HepG2 (cell line): ENCODE results near the gene MAN2A2. TPM values are rescaled to one million over a fixed set of nuclear protein-coding genes. Genes with fewer than 3 reads are reported as not detected.

Source experiments
- ATAC-seq: fragments of 200-7000 bp; cut with Tn5 transposase; 3 replicates; pipeline ENCODE4 v1.9.1; 2020; ENCODE audit warnings: mild to moderate bottlenecking, moderate library complexity
- BruUV-seq: library from RNA; stranded (reverse); fragments of 400-500 nt; replicated peaks from 2 replicates; lab custom pipeline; 2021; lab: Mats Ljungman, UMichigan
- CTCF ChIA-PET: fragments of 300-600 bp; formaldehyde crosslinking; extraction: SDS; loops from one replicate; lab custom pipeline; 2021; ENCODE audit warnings: low total read pairs, inconsistent platforms, low intra/inter-chr PET ratio; lab: Yijun Ruan, JAX
- POLR2A ChIA-PET: fragments of 350-600 bp; sonication (Branson Sonifier 250); formaldehyde crosslinking; loops from one replicate; lab custom pipeline; 2020; ENCODE audit warnings: antibody characterized with exemption, inconsistent platforms; lab: Yijun Ruan, JAX
- DNase-seq: peaks from one replicate; pipeline ENCODE4 v3.0.0-alpha.2; 2015; ENCODE audit warnings: low spot score
- FAIRE-seq: peaks from 3 replicates; lab custom pipeline; 2011; peaks lifted over from hg19 to GRCh38; lab: Jason Lieb, UNC
- H2AFZ ChIP-seq: one replicate; pipeline ENCODE4 v1.6.1; 2011; ENCODE audit warnings: low read length, inconsistent platforms
- H3K27ac ChIP-seq: fragments of 300-600 bp; 3 replicates; pipeline ENCODE4 v1.8.0; 2011; ENCODE audit warnings: mixed run types, mild to moderate bottlenecking, mixed read lengths, low read length, inconsistent platforms; ENCODE audit not compliant: insufficient read depth; ENCODE audit errors: extremely low read length
- H3K27me3 ChIP-seq, 2 experiments: fragments of 200-600 bp in 1 of 2; 2 replicates in 1 of 2; 3 replicates in 1 of 2; pipeline versions ENCODE4 v1.6.0 to v1.8.0; 2011; ENCODE audit warnings: low read length in 2 of 2, mild to moderate bottlenecking in 2 of 2, moderate library complexity in 2 of 2, inconsistent platforms in 1 of 2; ENCODE audit not compliant: insufficient read depth in 2 of 2, control insufficient read depth in 1 of 2
- H3K36me3 ChIP-seq, 2 experiments: fragments of 200-600 bp in 1 of 2; replicated peaks in 1 of 2; 2 replicates in 1 of 2; 3 replicates in 1 of 2; pipeline versions ENCODE4 v1.5.1 to v1.8.0; 2011; ENCODE audit warnings: low read length in 2 of 2, inconsistent platforms in 1 of 2; ENCODE audit not compliant: insufficient read depth in 2 of 2, control insufficient read depth in 1 of 2
- H3K4me1 ChIP-seq: 2 replicates; pipeline ENCODE4 v1.5.1; 2012; ENCODE audit warnings: low read length, inconsistent platforms; ENCODE audit not compliant: insufficient read depth
- H3K4me2 ChIP-seq: 2 replicates; pipeline ENCODE4 v1.6.0; 2011; ENCODE audit warnings: low read depth, low read length, inconsistent platforms
- H3K4me3 ChIP-seq, 3 experiments: fragments of 200-600 bp in 1 of 3; sonication (generic), shearing (Covaris generic) in 1 of 3; replicated peaks in 1 of 3; 2 replicates each; pipeline ENCODE4 v1.5.1; 2011 to 2016; ENCODE audit warnings: low read length in 3 of 3, inconsistent platforms in 2 of 3, low read depth in 2 of 3, mild to moderate bottlenecking in 2 of 3, control low read depth in 1 of 3, mixed read lengths in 1 of 3; ENCODE audit not compliant: insufficient read depth in 1 of 3
- H3K79me2 ChIP-seq: one replicate; pipeline ENCODE4 v1.6.1; 2011; ENCODE audit warnings: low read length, inconsistent platforms; ENCODE audit not compliant: insufficient read depth
- H3K9ac ChIP-seq: 2 replicates; pipeline ENCODE4 v1.6.0; 2011; ENCODE audit warnings: mild to moderate bottlenecking, low read depth, low read length, inconsistent platforms; ENCODE audit not compliant: insufficient read depth
- H3K9me3 ChIP-seq: 2 replicates; pipeline ENCODE4 v1.5.1; 2012; ENCODE audit warnings: mild to moderate bottlenecking, low read length
- H4K20me1 ChIP-seq: 2 replicates; pipeline ENCODE4 v1.6.0; 2011; ENCODE audit warnings: inconsistent platforms, mild to moderate bottlenecking, low read length, moderate library complexity; ENCODE audit not compliant: insufficient read depth
- BCL6 ChIP-seq: IDR thresholded peaks from 2 replicates; pipeline ENCODE4 v1.6.1; 2016; ENCODE audit warnings: missing genetic modification reagents, missing compliant biosample characterization
- CENPT ChIP-seq: sonication (generic); formaldehyde crosslinking; IDR thresholded peaks from 2 replicates; pipeline ENCODE4 v1.8.0; 2022; ENCODE audit warnings: low read depth, mild to moderate bottlenecking, moderate library complexity, missing genetic modification reagents
- ELF3 ChIP-seq: IDR thresholded peaks from 2 replicates; pipeline ENCODE4 v1.6.1; 2016; ENCODE audit warnings: missing genetic modification reagents, missing compliant biosample characterization
- HIVEP1 ChIP-seq: sonication (generic); formaldehyde crosslinking; IDR thresholded peaks from 2 replicates; pipeline ENCODE4 v1.4.0; 2020; ENCODE audit warnings: mild to moderate bottlenecking, missing genetic modification reagents
- MAFK ChIP-seq, 2 experiments: IDR thresholded peaks in 1 of 2; conservative IDR thresholded peaks in 1 of 2; 2 replicates each; pipeline ENCODE4 v1.6.1; 2011; ENCODE audit warnings: improper control_type of control experiment in 2 of 2, low read length in 2 of 2
- MXD4 ChIP-seq: IDR thresholded peaks from 2 replicates; pipeline ENCODE4 v1.6.1; 2016; ENCODE audit warnings: mild to moderate bottlenecking, missing biosample characterization, missing genetic modification reagents
- NCOA1 ChIP-seq: sonication (generic); formaldehyde crosslinking; IDR thresholded peaks from 2 replicates; pipeline ENCODE4 v1.9.0; 2021; ENCODE audit warnings: missing genetic modification reagents
- NFYC ChIP-seq: IDR thresholded peaks from 2 replicates; pipeline ENCODE4 v1.6.1; 2016; ENCODE audit warnings: missing genetic modification reagents, missing compliant biosample characterization
- PCBP1 ChIP-seq: fragments of 200-400 bp; formaldehyde crosslinking; IDR thresholded peaks from 2 replicates; pipeline ENCODE4 v1.6.1; 2017; ENCODE audit warnings: mild to moderate bottlenecking, low read depth, low read length, borderline replicate concordance
- POLR2G ChIP-seq: fragments of 200-400 bp; formaldehyde crosslinking; IDR thresholded peaks from 2 replicates; pipeline ENCODE4 v1.6.1; 2018; ENCODE audit warnings: mild to moderate bottlenecking, low read depth, low read length, moderate library complexity
- SAP130 ChIP-seq: IDR thresholded peaks from 2 replicates; pipeline ENCODE4 v1.6.1; 2016; ENCODE audit warnings: low read depth
- ZFP36L2 ChIP-seq: sonication (generic); formaldehyde crosslinking; IDR thresholded peaks from 2 replicates; pipeline ENCODE4 v1.4.0; 2020; ENCODE audit warnings: missing genetic modification reagents
- ZNF205 ChIP-seq: IDR thresholded peaks from 2 replicates; pipeline ENCODE4 v1.6.1; 2018; ENCODE audit warnings: missing biosample characterization, missing genetic modification reagents
- ZNF326 ChIP-seq: sonication (generic); formaldehyde crosslinking; IDR thresholded peaks from 2 replicates; pipeline ENCODE4 v1.4.0; 2020; ENCODE audit warnings: missing genetic modification reagents, borderline replicate concordance
- ZSCAN21 ChIP-seq: sonication (generic); formaldehyde crosslinking; IDR thresholded peaks from 2 replicates; pipeline ENCODE4 v1.8.0; 2022; ENCODE audit warnings: mild to moderate bottlenecking, missing genetic modification reagents, moderate library complexity, borderline replicate concordance
- WGBS: methylation state at CpG from one replicate; pipeline ENCODE4 v1.1.6; 2017; ENCODE audit warnings: low lambda C conversion rate; 5-methylcytosine and 5-hydroxymethylcytosine counted together
- in situ Hi-C: cut with HindIII; loops from 2 replicates; pipeline ENCODE4 v1.10.0; 2017; ENCODE audit warnings: low pct_unique_long_range_greater_than_20kb; ENCODE audit not compliant: extremely low pct_ligation_motif_present
- intact Hi-C: fragments of 100-400 bp; cut with micrococcal nuclease; formaldehyde crosslinking; loops from one replicate; pipeline ENCODE4 v1.10.0; 2022; ENCODE audit not compliant: unreplicated experiment
- polyA plus RNA-seq, 8 experiments: library from polyadenylated mRNA; depleted of rRNA in 3 of 8; stranded (reverse) in 7 of 8; unstranded in 1 of 8; fragments of >200 nt; fragmentation: Illumina TruSeq in 4 of 8; extraction: Trizol in 4 of 8; gene quantifications; 2 replicates each; pipeline versions ENCODE4 v1.2.1 to v1.2.3, GENCODE V29; 2011 to 2016; ENCODE audit warnings: low read depth in 4 of 8, missing spikeins in 1 of 8, mixed read lengths in 1 of 8; ENCODE audit not compliant: insufficient read depth in 1 of 8
- total RNA-seq, 5 experiments: library from RNA; depleted of rRNA; stranded (reverse); fragments of >200 nt; fragmentation: Illumina TruSeq; extraction: Trizol; gene quantifications; 2 replicates each; pipeline ENCODE4 v1.2.3, GENCODE V29; 2016; ENCODE audit warnings: low read depth in 1 of 5
- TF ChIP-seq, protein P1 (sequence below): IDR thresholded peaks from 2 replicates; pipeline ENCODE4 v1.6.1; 2016; ENCODE audit warnings: low read depth, borderline replicate concordance
- TF ChIP-seq, protein P2 (sequence below): IDR thresholded peaks from 2 replicates; pipeline ENCODE4 v1.6.1; 2016; ENCODE audit warnings: missing compliant biosample characterization, missing genetic modification reagents, borderline replicate concordance
- TF ChIP-seq, protein P3 (sequence below): sonication (generic); formaldehyde crosslinking; IDR thresholded peaks from 2 replicates; pipeline ENCODE4 v1.4.0; 2020; ENCODE audit warnings: missing genetic modification reagents

Gene MAN2A2
- total and polyA plus RNA-seq, 2 of the 13 experiments (the other 11 are each of a cell fraction or from before 2014, with no cell fraction given): 17.5 to 51.5 TPM

DNA sequence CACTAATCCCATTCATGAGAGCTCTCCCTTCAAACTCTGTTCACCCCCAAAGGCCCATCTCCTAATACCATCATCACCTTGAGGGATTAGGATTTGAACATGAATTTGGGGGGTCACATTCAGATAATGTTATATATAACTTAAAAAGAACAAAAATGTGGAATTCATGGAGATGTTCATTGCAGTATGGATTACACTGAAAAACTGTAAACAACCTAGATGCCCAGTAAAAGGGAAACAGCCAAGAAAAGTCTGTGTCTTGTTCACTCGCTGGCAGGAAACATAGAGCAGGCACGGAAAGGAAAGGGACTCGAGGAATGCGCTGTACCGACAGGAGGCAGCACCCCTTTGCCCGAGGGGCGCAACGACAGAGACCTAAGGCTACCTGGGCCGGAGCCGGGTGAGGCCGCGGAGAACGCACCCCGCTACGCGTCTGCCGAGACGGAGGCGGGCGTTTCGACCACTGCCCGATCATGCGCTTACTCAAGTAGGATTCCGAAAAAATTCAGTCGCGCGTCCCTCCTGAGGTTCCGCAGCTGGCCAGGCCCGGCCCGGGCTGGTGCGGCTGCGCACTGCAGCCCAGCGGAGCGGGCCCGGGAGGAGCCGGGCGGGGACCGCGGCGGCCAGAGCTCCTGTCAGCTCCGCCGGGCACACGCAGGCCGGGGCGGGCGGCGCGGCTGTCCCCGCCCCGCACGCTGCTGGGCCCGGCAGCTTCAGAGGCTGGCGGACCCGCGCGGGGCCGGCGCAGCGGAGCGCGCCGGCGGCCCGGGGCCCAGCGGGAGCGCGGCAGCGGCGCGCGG is 862 bp upstream of the MAN2A2 start (continued):
- TF ChIP-seq MXD4 (CRISPR knock-in tag): 0 out of 2 replicates have a peak, but pooled peaks have one; percentile 49
- TF ChIP-seq NFYC (CRISPR knock-in tag): 0 out of 2 replicates have a peak, but pooled peaks have one; percentile 22

DNA sequence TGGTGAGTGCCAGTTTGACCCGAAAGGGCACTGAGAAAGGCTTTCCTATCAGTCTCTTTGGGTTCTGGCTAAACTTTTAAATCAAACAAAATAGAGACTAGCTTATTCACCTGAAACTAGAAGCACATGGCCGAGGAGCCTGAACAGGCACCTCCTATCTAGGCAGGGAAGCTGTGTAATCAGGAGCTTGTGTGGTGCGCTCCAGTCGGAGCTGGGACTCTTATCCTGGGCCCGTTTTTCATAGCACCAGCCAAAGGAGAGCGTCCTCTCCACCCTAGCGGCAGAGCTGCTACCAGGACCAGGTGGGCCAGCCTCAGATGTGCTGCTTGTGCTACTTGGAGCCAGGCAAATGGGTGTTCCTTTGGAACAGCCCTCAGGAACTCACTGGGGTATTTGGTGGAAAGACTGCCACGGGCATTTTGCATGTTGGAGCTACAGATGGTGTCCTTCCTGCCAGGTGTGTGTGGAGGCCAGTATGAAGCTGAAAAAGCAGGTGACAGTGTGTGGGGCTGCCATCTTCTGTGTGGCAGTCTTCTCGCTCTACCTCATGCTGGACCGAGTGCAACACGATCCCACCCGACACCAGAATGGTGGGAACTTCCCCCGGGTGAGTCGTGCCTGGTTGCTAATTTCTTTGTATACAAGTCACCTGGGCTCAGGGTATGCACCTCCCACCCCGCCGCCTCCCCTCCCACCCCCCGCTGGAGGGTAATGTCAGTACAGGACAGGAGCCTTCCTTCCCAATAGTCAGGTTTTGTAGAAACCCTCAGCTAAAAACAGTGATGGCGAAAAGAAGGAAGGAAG is 833 bp downstream of the MAN2A2 start:
- POLR2A ChIA-PET: interaction anchor here (1.0 to 4.4 kb wide), 9 partner anchors 10 to 50 kb away, joined by 3 to 45 read pairs (median 9); partner anchors contain the start of genes FES, HDDC3, RCCD1 and UNC45A
- peak overlapping the region; percentile 70 for H3K9ac ChIP-seq
- peak; percentile 86 for ATAC-seq
- TF ChIP-seq ZSCAN21: no peak
- no peak for TF ChIP-seq HIVEP1
- peak; percentile 37; the same call in 1 of the 2 replicates for TF ChIP-seq ZNF205 (CRISPR knock-in tag)
- no peak for TF ChIP-seq MAFK (conservative IDR thresholded peaks at IDR 0.05 in 1 of 2, IDR thresholded peaks at IDR 0.05 in 1 of 2; ENCODE audit: low read length in 2 of 2)
- no peak for TF ChIP-seq ZNF326 (CRISPR knock-in tag)
- peak; percentile 12; the same call in 1 of the 2 replicates for TF ChIP-seq SAP130 (CRISPR knock-in tag)
- no peak for TF ChIP-seq ZFP36L2 (CRISPR knock-in tag)
- TF ChIP-seq, protein P1, sequence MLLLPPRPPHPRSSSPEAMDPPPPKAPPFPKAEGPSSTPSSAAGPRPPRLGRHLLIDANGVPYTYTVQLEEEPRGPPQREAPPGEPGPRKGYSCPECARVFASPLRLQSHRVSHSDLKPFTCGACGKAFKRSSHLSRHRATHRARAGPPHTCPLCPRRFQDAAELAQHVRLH: peak; percentile 28; the same call in 1 of the 2 replicates
- TF ChIP-seq POLR2G: peak; percentile 14; the same call in 1 of the 2 replicates
- 0 out of 2 replicates have a peak, but pooled peaks have one; percentile 36 for TF ChIP-seq NCOA1
- TF ChIP-seq, protein P2, sequence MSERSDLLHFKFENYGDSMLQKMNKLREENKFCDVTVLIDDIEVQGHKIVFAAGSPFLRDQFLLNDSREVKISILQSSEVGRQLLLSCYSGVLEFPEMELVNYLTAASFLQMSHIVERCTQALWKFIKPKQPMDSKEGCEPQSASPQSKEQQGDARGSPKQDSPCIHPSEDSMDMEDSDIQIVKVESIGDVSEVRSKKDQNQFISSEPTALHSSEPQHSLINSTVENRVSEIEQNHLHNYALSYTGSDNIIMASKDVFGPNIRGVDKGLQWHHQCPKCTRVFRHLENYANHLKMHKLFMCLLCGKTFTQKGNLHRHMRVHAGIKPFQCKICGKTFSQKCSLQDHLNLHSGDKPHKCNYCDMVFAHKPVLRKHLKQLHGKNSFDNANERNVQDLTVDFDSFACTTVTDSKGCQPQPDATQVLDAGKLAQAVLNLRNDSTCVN (CRISPR knock-in tag): 0 out of 2 replicates have a peak, but pooled peaks have one; percentile 49
- no peak for TF ChIP-seq PCBP1
- TF ChIP-seq, protein P3, sequence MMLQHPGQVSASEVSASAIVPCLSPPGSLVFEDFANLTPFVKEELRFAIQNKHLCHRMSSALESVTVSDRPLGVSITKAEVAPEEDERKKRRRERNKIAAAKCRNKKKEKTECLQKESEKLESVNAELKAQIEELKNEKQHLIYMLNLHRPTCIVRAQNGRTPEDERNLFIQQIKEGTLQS (CRISPR knock-in tag): no peak
- 0 out of 2 replicates have a peak, but pooled peaks have one; percentile 11 for TF ChIP-seq BCL6
- TF ChIP-seq CENPT: no peak
- TF ChIP-seq ELF3 (CRISPR knock-in tag): 0 out of 2 replicates have a peak, but pooled peaks have one; percentile 14

More for the DNA sequence above, 833 bp downstream of the MAN2A2 start:
- BruUV-seq: TSS peak; percentile 40
- intact Hi-C loops (loop anchor here (1.0 kb wide), 1 partner anchor 187 kb away; the partner anchor contains the start of gene BLM), in situ Hi-C loops (no loop called here)
- Histone ChIP-seq H3K79me2 (no peaks in the 10 kb centered on the region), H3K4me3 (peak overlapping the region; percentile 71 to 89 (median 74)), H3K27ac (peak overlapping the region; percentile 51), H2AFZ (no peak overlapping the region), H3K4me2 (peak overlapping the region; percentile 83), H3K4me1 (peaks cover 20% of the 10 kb centered on the region), H3K27me3 (peaks cover 0 to 1% of the 10 kb centered on the region in 2 experiments; a peak in 1 of 5 replicates), H3K36me3 (peaks cover 7 to 33% of the 10 kb centered on the region in 2 experiments), H3K9me3 (no peaks in the 10 kb centered on the region), H4K20me1 (no peaks in the 10 kb centered on the region)
- DNase-seq (peak; percentile 64), FAIRE-seq (peak; percentile 77)
- 63% methylated on average over 14 of the region's 18 CpGs for WGBS
- CTCF ChIA-PET: interaction anchor here (0.9 kb wide), 1 partner anchor 29 kb away, joined by 3 read pairs; the partner anchor contains the start of gene HDDC3
